ENCODE data around the gene WNK4.
"Not testable (repeated sequence)": the region's sequence is repeated elsewhere in the genome, so short reads cannot be mapped to it uniquely, and the experiment has no call there.

The WNK4 gene
- total RNA-seq, result 0.26 to 0.77 (median 0.35) reads per million in 3 donors

GRCh38 chr17:42779936-42780850 lies at the start of gene WNK4:
Gene WNK4 (plus strand): TSS chr17:42780610. CDS start chr17:42780699, 89 bp downstream.
- Histone ChIP-seq H3K27me3 (replicated peaks; ENCODE audit: control insufficient read depth, insufficient read depth, low read length, poor library complexity, severe bottlenecking) (peaks cover 50% of the 10 kb centered on the region), H3K4me1 (ENCODE audit: control insufficient read depth, insufficient read depth, low read length, poor library complexity, severe bottlenecking) (peaks cover 19% of the 10 kb centered on the region), H3K4me3 (ENCODE audit: insufficient read depth, low read depth, low read length, poor library complexity, severe bottlenecking) (no peak within 1 kb of the TSS), H3K27ac (ENCODE audit: insufficient read depth, low read length, poor library complexity, severe bottlenecking) (no peak within 1 kb of the TSS), H3K36me3 (ENCODE audit: control insufficient read depth, insufficient read depth, low read length) (peaks cover 34% of the 10 kb centered on the region), H3K9me3 (ENCODE audit: control insufficient read depth, low read length) (no peaks in the 10 kb centered on the region)
- no peak for DNase-seq

GRCh38 chr17:42740699-42741098 lies 39.7 kb upstream of the WNK4 start:
- Histone ChIP-seq H3K9me3 (ENCODE audit: control insufficient read depth, low read length) (no peaks in the 10 kb centered on the region), H3K36me3 (ENCODE audit: control insufficient read depth, insufficient read depth, low read length) (no peaks in the 10 kb centered on the region), H3K4me3 (ENCODE audit: insufficient read depth, low read depth, low read length, poor library complexity, severe bottlenecking) (no peak overlapping the region), H3K27me3 (replicated peaks; ENCODE audit: control insufficient read depth, insufficient read depth, low read length, poor library complexity, severe bottlenecking) (no peaks in the 10 kb centered on the region), H3K27ac (ENCODE audit: insufficient read depth, low read length, poor library complexity, severe bottlenecking) (no peak overlapping the region), H3K4me1 (ENCODE audit: control insufficient read depth, insufficient read depth, low read length, poor library complexity, severe bottlenecking) (peaks cover 14% of the 10 kb centered on the region)
- no peak for DNase-seq

- H3K27me3 ChIP-seq (replicated peaks; ENCODE audit: control insufficient read depth, insufficient read depth, low read length, poor library complexity, severe bottlenecking); H3K27ac ChIP-seq (ENCODE audit: insufficient read depth, low read length, poor library complexity, severe bottlenecking); H3K4me3 ChIP-seq (ENCODE audit: insufficient read depth, low read depth, low read length, poor library complexity, severe bottlenecking); H3K9me3 ChIP-seq (ENCODE audit: control insufficient read depth, low read length); DNase-seq; H3K36me3 ChIP-seq (ENCODE audit: control insufficient read depth, insufficient read depth, low read length): not testable (repeated sequence)
- H3K4me1 ChIP-seq (ENCODE audit: control insufficient read depth, insufficient read depth, low read length, poor library complexity, severe bottlenecking), result peaks cover 14% of the 10 kb centered on the region
Observed at GRCh38 chr17:42742916-42743315, 37.5 kb upstream of the WNK4 start.

- DNase-seq, result no peak
- H3K27ac ChIP-seq (ENCODE audit: insufficient read depth, low read length, poor library complexity, severe bottlenecking), result peak overlapping the region; percentile 80
- H3K4me3 ChIP-seq (ENCODE audit: insufficient read depth, low read depth, low read length, poor library complexity, severe bottlenecking), result peak overlapping the region; percentile 66
- no peaks in the 10 kb centered on the region for H3K9me3 ChIP-seq (ENCODE audit: control insufficient read depth, low read length)
- no peaks in the 10 kb centered on the region for H3K36me3 ChIP-seq (ENCODE audit: control insufficient read depth, insufficient read depth, low read length)
- H3K4me1 ChIP-seq (ENCODE audit: control insufficient read depth, insufficient read depth, low read length, poor library complexity, severe bottlenecking), result peaks cover 14% of the 10 kb centered on the region
- no peaks in the 10 kb centered on the region for H3K27me3 ChIP-seq (replicated peaks; ENCODE audit: control insufficient read depth, insufficient read depth, low read length, poor library complexity, severe bottlenecking)
Observed at GRCh38 chr17:42743595-42744282, 36.7 kb upstream of the WNK4 start.

GRCh38 chr17:42744283-42744805 lies 36.1 kb upstream of the WNK4 start:
- Histone ChIP-seq H3K27me3 (replicated peaks; ENCODE audit: control insufficient read depth, insufficient read depth, low read length, poor library complexity, severe bottlenecking) (no peaks in the 10 kb centered on the region), H3K4me3 (ENCODE audit: insufficient read depth, low read depth, low read length, poor library complexity, severe bottlenecking) (peak overlapping the region; percentile 66), H3K4me1 (ENCODE audit: control insufficient read depth, insufficient read depth, low read length, poor library complexity, severe bottlenecking) (peaks cover 14% of the 10 kb centered on the region), H3K36me3 (ENCODE audit: control insufficient read depth, insufficient read depth, low read length) (no peaks in the 10 kb centered on the region), H3K27ac (ENCODE audit: insufficient read depth, low read length, poor library complexity, severe bottlenecking) (peak overlapping the region; percentile 80), H3K9me3 (ENCODE audit: control insufficient read depth, low read length) (no peaks in the 10 kb centered on the region)
- peak; percentile 57 to 68 (median 64) for DNase-seq

- peak within 1 kb of the TSS; percentile 80 for H3K27ac ChIP-seq (ENCODE audit: insufficient read depth, low read length, poor library complexity, severe bottlenecking)
- H3K27me3 ChIP-seq (replicated peaks; ENCODE audit: control insufficient read depth, insufficient read depth, low read length, poor library complexity, severe bottlenecking), result no peaks in the 10 kb centered on the region
- H3K9me3 ChIP-seq (ENCODE audit: control insufficient read depth, low read length), result no peaks in the 10 kb centered on the region
- peaks cover 14% of the 10 kb centered on the region for H3K4me1 ChIP-seq (ENCODE audit: control insufficient read depth, insufficient read depth, low read length, poor library complexity, severe bottlenecking)
- H3K4me3 ChIP-seq (ENCODE audit: insufficient read depth, low read depth, low read length, poor library complexity, severe bottlenecking), result peak within 1 kb of the TSS; percentile 66
- no peaks in the 10 kb centered on the region for H3K36me3 ChIP-seq (ENCODE audit: control insufficient read depth, insufficient read depth, low read length)
- DNase-seq, result peak; percentile 87 to 88 (median 87)
Observed at GRCh38 chr17:42744806-42745617, 35.4 kb upstream of the WNK4 start, which contains the start of gene EZH1. Gene EZH1 (minus strand): TSS chr17:42745040. CDS start chr17:42728941, 16,099 bp downstream.

- no peak overlapping the region for H3K27ac ChIP-seq (ENCODE audit: insufficient read depth, low read length, poor library complexity, severe bottlenecking)
- H3K4me3 ChIP-seq (ENCODE audit: insufficient read depth, low read depth, low read length, poor library complexity, severe bottlenecking), result no peak overlapping the region
- DNase-seq, result no peak
- no peaks in the 10 kb centered on the region for H3K9me3 ChIP-seq (ENCODE audit: control insufficient read depth, low read length)
- H3K4me1 ChIP-seq (ENCODE audit: control insufficient read depth, insufficient read depth, low read length, poor library complexity, severe bottlenecking), result peaks cover 14% of the 10 kb centered on the region
- H3K36me3 ChIP-seq (ENCODE audit: control insufficient read depth, insufficient read depth, low read length), result no peaks in the 10 kb centered on the region
- H3K27me3 ChIP-seq (replicated peaks; ENCODE audit: control insufficient read depth, insufficient read depth, low read length, poor library complexity, severe bottlenecking), result no peaks in the 10 kb centered on the region
Observed at GRCh38 chr17:42748202-42748907, 32.1 kb upstream of the WNK4 start.

GRCh38 chr17:42748908-42749798 lies 31.3 kb upstream of the WNK4 start:
- no peaks in the 10 kb centered on the region for H3K36me3 ChIP-seq (ENCODE audit: control insufficient read depth, insufficient read depth, low read length)

More at GRCh38 chr17:42748908-42749798, 31.3 kb upstream of the WNK4 start:
- Histone ChIP-seq H3K4me3 (ENCODE audit: insufficient read depth, low read depth, low read length, poor library complexity, severe bottlenecking) (no peak overlapping the region), H3K27ac (ENCODE audit: insufficient read depth, low read length, poor library complexity, severe bottlenecking) (no peak overlapping the region), H3K9me3 (ENCODE audit: control insufficient read depth, low read length) (no peaks in the 10 kb centered on the region), H3K4me1 (ENCODE audit: control insufficient read depth, insufficient read depth, low read length, poor library complexity, severe bottlenecking) (peaks cover 6% of the 10 kb centered on the region), H3K27me3 (replicated peaks; ENCODE audit: control insufficient read depth, insufficient read depth, low read length, poor library complexity, severe bottlenecking) (no peaks in the 10 kb centered on the region)
- no peak for DNase-seq
